Common myeloid progenitor, CD34-positive (primary cell): ENCODE results near the gene MAP3K14.

Source experiments
- CTCF ChIA-PET: fragments of 350-600 bp; sonication (Branson Sonifier 250); formaldehyde crosslinking; loops from one replicate; lab custom pipeline; 2021; ENCODE audit warnings: antibody characterized with exemption; lab: Charles Lee
- POLR2A ChIA-PET: fragments of 350-600 bp; sonication (Branson Sonifier 250); formaldehyde crosslinking; loops from one replicate; lab custom pipeline; 2021; ENCODE audit warnings: antibody characterized with exemption; lab: Charles Lee
- DNase-seq, 3 donors: peaks; one replicate each; pipeline versions ENCODE4 v3.0.0 to v3.0.0-alpha.2; 2013
- H3K27ac ChIP-seq, 2 experiments: 1 replicate in 1 of 2; 2 replicates in 1 of 2; pipeline ENCODE4 v1.7.0; 2013; ENCODE audit warnings: inconsistent platforms in 2 of 2, low read length in 2 of 2, mild to moderate bottlenecking in 2 of 2, low read depth in 1 of 2, moderate library complexity in 1 of 2; ENCODE audit not compliant: severe bottlenecking in 2 of 2, insufficient read depth in 1 of 2, poor library complexity in 1 of 2
- H3K27me3 ChIP-seq, 5 experiments: replicated peaks in 2 of 5; 1 replicate in 3 of 5; 2 replicates in 2 of 5; pipeline versions ENCODE4 v1.6.1 to v1.7.0; 2013; ENCODE audit warnings: low read length in 4 of 5, mild to moderate bottlenecking in 2 of 5, moderate library complexity in 2 of 5, inconsistent platforms in 1 of 5; ENCODE audit not compliant: insufficient read depth in 5 of 5, control insufficient read depth in 4 of 5
- H3K36me3 ChIP-seq, 4 experiments: 1 replicate in 2 of 4; 2 replicates in 2 of 4; pipeline versions ENCODE4 v1.6.1 to v1.7.0; 2013; ENCODE audit warnings: low read length in 3 of 4, control low read depth in 1 of 4, mild to moderate bottlenecking in 1 of 4; ENCODE audit not compliant: control insufficient read depth in 4 of 4, insufficient read depth in 4 of 4
- H3K4me1 ChIP-seq, 4 experiments: 1 replicate in 3 of 4; 2 replicates in 1 of 4; pipeline versions ENCODE4 v1.6.1 to v1.7.1; 2013; ENCODE audit warnings: low read length in 3 of 4, mild to moderate bottlenecking in 3 of 4, control low read depth in 1 of 4, inconsistent platforms in 1 of 4, moderate library complexity in 1 of 4; ENCODE audit not compliant: control insufficient read depth in 4 of 4, insufficient read depth in 4 of 4; ENCODE audit errors: control extremely low read depth in 1 of 4
- H3K4me3 ChIP-seq, 7 experiments: 1 replicate in 4 of 7; 2 replicates in 3 of 7; pipeline versions ENCODE4 v1.5.1 to v1.7.0; 2013; ENCODE audit warnings: mild to moderate bottlenecking in 7 of 7, low read length in 6 of 7, moderate library complexity in 6 of 7, inconsistent platforms in 2 of 7, low read depth in 2 of 7, control low read depth in 1 of 7; ENCODE audit not compliant: insufficient read depth in 4 of 7, control insufficient read depth in 1 of 7; ENCODE audit errors: extremely low read depth in 1 of 7
- H3K9me3 ChIP-seq, 5 experiments: 1 replicate in 4 of 5; 2 replicates in 1 of 5; pipeline versions ENCODE4 v1.6.1 to v1.7.1; 2013; ENCODE audit warnings: low read length in 4 of 5, mild to moderate bottlenecking in 2 of 5, inconsistent platforms in 1 of 5, low read depth in 1 of 5, moderate library complexity in 1 of 5; ENCODE audit not compliant: control insufficient read depth in 4 of 5, insufficient read depth in 2 of 5; ENCODE audit errors: control extremely low read depth in 1 of 5
- WGBS: methylation state at CpG from one replicate; pipeline ENCODE4 v1.1.5; 2013; ENCODE audit not compliant: insufficient coverage; 5-methylcytosine and 5-hydroxymethylcytosine counted together

MAP3K14 gene

GRCh38 chr17:45284176-45285140 is 32.4 kb downstream of the MAP3K14 start:
- ChIA-PET POLR2A (interaction anchor here (0.7 kb wide), 1 partner anchor 19 kb away, joined by 3 read pairs; no protein-coding TSS in a partner anchor), CTCF (interaction anchor here (0.5 to 7.7 kb wide), 14 partner anchors 9 to 102 kb away, joined by 3 to 35 read pairs (median 4); partner anchors contain the start of gene MAP3K14)

DNA sequence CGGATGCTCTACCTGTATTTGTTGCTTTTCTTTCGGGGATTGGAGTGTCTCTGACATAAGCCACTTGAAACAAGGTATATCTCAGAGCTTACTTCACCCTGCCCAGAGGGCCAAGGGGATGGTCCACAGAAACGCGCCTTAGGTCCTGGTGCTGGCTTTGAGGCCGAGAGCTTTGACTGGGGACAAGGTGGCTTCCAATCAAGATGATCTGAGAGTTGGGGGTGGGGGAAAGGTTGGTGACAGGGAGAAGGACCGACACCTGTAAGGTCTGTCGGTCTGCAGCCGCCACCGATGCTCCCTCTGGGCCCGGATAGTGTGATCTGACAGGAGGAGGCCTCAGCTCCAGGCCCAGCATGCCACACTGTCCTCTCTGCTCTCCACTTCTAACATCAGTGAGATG is 33.1 kb downstream of the MAP3K14 start:
- H3K4me3 ChIP-seq = no peak overlapping the region
- H3K27ac ChIP-seq = no peak overlapping the region
- DNase-seq = no peak
- peaks cover 0 to 8% (median 2%) of the 10 kb centered on the region in 4 experiments for H3K4me1 ChIP-seq
- POLR2A ChIA-PET = interaction anchor here (0.7 kb wide), 1 partner anchor 19 kb away, joined by 3 read pairs; no protein-coding TSS in a partner anchor
- CTCF ChIA-PET = interaction anchor here (0.9 to 3.1 kb wide), 9 partner anchors 9 to 65 kb away, joined by 3 to 11 read pairs (median 5); partner anchors contain the start of gene MAP3K14
- WGBS = 96% methylated on average over 5 of the region's 10 CpGs
- H3K36me3 ChIP-seq = peaks cover 17 to 74% (median 51%) of the 10 kb centered on the region in 4 experiments
- H3K27me3 ChIP-seq = no peaks in the 10 kb centered on the region
- no peaks in the 10 kb centered on the region for H3K9me3 ChIP-seq

More at GRCh38 chr17:45284176-45285140, 32.4 kb downstream of the MAP3K14 start:
- Histone ChIP-seq H3K4me3 (no peak overlapping the region), H3K4me1 (peaks cover 0 to 8% (median 3%) of the 10 kb centered on the region in 4 experiments), H3K27ac (no peak overlapping the region), H3K27me3 (no peaks in the 10 kb centered on the region), H3K36me3 (peaks cover 22 to 79% (median 55%) of the 10 kb centered on the region in 4 experiments), H3K9me3 (no peaks in the 10 kb centered on the region)
- whole genome bisulfite sequencing = 92% methylated on average over 16 of the region's 21 CpGs
- DNase-seq = peak; percentile 31 to 42 (median 38)

DNA sequence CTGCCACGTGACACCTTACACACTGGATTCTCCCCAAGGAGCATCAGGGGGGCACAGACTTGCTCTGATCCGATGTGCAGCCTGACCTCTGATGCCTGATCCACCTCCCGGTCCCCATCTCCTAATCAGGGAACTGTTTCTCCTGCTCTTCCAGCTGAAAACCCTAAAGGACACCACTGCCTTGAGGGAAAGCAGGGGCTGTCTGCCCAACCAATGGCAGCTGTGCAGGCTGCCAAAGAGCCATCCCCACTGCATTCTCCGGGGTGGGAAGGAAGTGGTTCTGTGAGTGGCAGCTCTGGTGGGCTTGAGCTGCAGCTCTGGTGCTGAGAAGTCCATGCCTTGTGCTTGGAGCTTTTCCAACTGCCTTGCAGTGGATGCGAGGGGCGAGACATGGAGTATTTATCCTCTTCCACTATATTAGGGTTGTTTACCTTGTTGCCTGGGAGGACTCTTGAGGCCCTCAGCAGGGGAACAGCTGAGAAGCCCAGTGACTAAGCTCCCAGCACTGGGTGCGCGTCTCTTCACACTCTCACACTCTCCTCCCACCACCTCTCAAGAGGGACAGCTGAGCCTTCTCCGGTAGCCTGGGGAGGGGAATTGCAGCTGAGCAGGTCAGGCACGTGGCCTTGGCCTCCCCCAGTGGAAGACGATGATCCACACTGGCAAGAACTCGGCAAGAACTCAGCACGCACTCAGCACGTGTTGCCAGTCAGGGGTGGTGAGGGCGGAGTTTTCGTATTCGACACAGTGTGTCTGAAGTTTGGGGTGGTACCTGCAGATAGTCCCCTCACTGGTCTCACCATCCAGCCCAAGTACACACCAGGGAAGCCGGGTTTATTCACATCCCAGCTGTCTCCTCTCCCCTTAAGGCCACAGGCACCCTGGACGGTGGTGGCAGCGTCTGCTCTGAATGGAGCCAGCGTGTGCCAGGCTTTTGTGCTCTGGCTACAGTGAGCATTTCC is 33.9 kb downstream of the MAP3K14 start:
- Histone ChIP-seq H3K27me3 (no peaks in the 10 kb centered on the region), H3K4me1 (peaks cover 0 to 9% (median 2%) of the 10 kb centered on the region in 4 experiments), H3K4me3 (no peak overlapping the region), H3K27ac (no peak overlapping the region), H3K36me3 (peaks cover 14 to 66% (median 46%) of the 10 kb centered on the region in 4 experiments), H3K9me3 (no peaks in the 10 kb centered on the region)
- DNase-seq = peak in 1 of 3 donors; percentile 11
- WGBS = 84% methylated on average over 15 of the region's 21 CpGs
- POLR2A ChIA-PET = no interaction called here
- CTCF ChIA-PET = interaction anchor here (0.5 to 3.1 kb wide), 13 partner anchors 8 to 147 kb away, joined by 3 to 11 read pairs (median 4); partner anchors contain the start of genes ACBD4 and MAP3K14

DNA sequence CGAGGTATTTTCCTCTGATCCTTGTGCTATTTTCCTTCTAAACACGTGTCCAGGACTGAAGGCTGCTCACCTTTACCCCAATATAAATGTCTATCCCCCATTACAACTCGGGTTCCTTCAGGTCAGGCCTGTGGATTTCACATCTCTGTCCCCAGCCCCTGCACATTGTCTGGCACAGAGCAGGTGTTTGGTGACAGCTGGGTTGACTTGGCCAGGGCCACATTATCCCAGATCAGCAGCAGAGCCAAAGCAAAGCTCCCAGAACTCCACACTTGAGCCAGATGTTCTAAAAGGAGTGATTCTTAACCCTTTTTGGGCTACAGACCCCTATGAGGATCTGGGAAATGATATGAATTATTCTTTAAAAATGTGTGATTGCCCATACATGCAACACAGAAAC is 36.9 kb downstream of the MAP3K14 start:
- Histone ChIP-seq H3K36me3 (peaks cover 11 to 43% (median 28%) of the 10 kb centered on the region in 4 experiments), H3K4me3 (no peak overlapping the region), H3K27me3 (no peaks in the 10 kb centered on the region), H3K27ac (no peak overlapping the region), H3K9me3 (no peaks in the 10 kb centered on the region), H3K4me1 (peaks cover 0 to 13% (median 8%) of the 10 kb centered on the region in 4 experiments)
- DNase-seq = no peak
- 100% methylated on average over 3 of the region's 3 CpGs for WGBS
- ChIA-PET CTCF (interaction anchor here (0.7 to 7.6 kb wide), 2 partner anchors 14 to 109 kb away, joined by 3 to 169 read pairs; no protein-coding TSS in a partner anchor), POLR2A (no interaction called here)

DNA sequence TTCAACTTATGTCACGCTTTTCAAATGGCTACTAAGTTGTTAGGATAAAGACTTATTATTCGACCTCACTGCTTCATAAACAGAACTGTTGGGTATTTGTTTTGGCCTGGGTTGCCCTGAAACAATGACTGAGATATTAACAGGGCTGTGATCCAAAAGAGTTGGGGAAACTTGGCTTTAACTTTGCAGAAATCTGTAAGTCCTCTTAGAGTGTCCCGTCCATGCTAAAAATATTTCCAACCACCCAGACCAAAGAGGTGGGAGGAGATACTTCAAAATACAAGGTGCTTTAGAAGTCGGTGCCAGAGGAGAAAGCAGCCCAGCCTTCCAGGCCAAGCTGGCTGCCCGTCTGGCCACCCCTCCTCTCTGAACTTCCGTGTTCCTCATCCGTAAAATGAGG is 38.8 kb downstream of the MAP3K14 start:
- no peaks in the 10 kb centered on the region for H3K27me3 ChIP-seq
- no peak overlapping the region for H3K4me3 ChIP-seq
- DNase-seq = no peak
- 88% methylated on average over 6 of the region's 7 CpGs for WGBS
- ChIA-PET CTCF (interaction anchor here (0.7 to 7.6 kb wide), 25 partner anchors 9 to 130 kb away, joined by 3 to 169 read pairs (median 6); partner anchors contain the start of gene MAP3K14), POLR2A (interaction anchor here (1.0 to 1.3 kb wide), 2 partner anchors 29 to 34 kb away, joined by 3 read pairs; no protein-coding TSS in a partner anchor)
- H3K9me3 ChIP-seq = no peaks in the 10 kb centered on the region
- H3K4me1 ChIP-seq = peaks cover 0 to 10% (median 6%) of the 10 kb centered on the region in 4 experiments
- no peak overlapping the region for H3K27ac ChIP-seq
- peaks cover 3 to 41% (median 27%) of the 10 kb centered on the region in 4 experiments for H3K36me3 ChIP-seq

GRCh38 chr17:45277216-45277849 is 39.5 kb downstream of the MAP3K14 start:
- peaks cover 0 to 6% (median 6%) of the 10 kb centered on the region in 4 experiments for H3K4me1 ChIP-seq
- ChIA-PET CTCF (interaction anchor here (0.7 to 7.6 kb wide), 34 partner anchors 10 to 142 kb away, joined by 3 to 169 read pairs (median 4); partner anchors contain the start of genes ACBD4 and MAP3K14), POLR2A (interaction anchor here (1.1 to 1.3 kb wide), 2 partner anchors 35 to 108 kb away, joined by 3 to 5 read pairs; no protein-coding TSS in a partner anchor)
- H3K9me3 ChIP-seq = no peaks in the 10 kb centered on the region
- peak; percentile 95 to 98 (median 95) for DNase-seq
- peaks cover 0 to 39% (median 23%) of the 10 kb centered on the region in 4 experiments for H3K36me3 ChIP-seq
- WGBS = 25% methylated on average over 13 of the region's 16 CpGs
- no peak overlapping the region for H3K27ac ChIP-seq
- H3K27me3 ChIP-seq = no peaks in the 10 kb centered on the region
- H3K4me3 ChIP-seq = no peak overlapping the region
